AG04450 (cell line): ENCODE results near the gene KRTAP19-5. TPM values are rescaled to one million over a fixed set of nuclear protein-coding genes. Genes with fewer than 3 reads are reported as not detected.

Source experiments
- CTCF ChIA-PET: fragments of 300-600, 350-600 bp; formaldehyde crosslinking; extraction: SDS; loops from one replicate; lab custom pipeline; 2022; ENCODE audit warnings: antibody characterized with exemption, inconsistent platforms; lab: Charles Lee
- POLR2A ChIA-PET: fragments of 350-600 bp; formaldehyde crosslinking; extraction: SDS; loops from one replicate; lab custom pipeline; 2021; ENCODE audit warnings: antibody characterized with exemption, inconsistent platforms; lab: Yijun Ruan, JAX
- DNase-seq: peaks from one replicate; pipeline ENCODE4 v3.0.0-alpha.2; 2011; ENCODE audit warnings: low read depth, low spot score
- H3K27ac ChIP-seq: one replicate; pipeline ENCODE4 v1.5.1; 2012; ENCODE audit warnings: low read depth, low read length, control low read depth
- H3K27me3 ChIP-seq: one replicate; pipeline ENCODE4 v1.6.0; 2012; ENCODE audit warnings: low read length; ENCODE audit not compliant: control insufficient read depth, insufficient read depth
- H3K4me3 ChIP-seq: 2 replicates; pipeline ENCODE4 v1.5.1; 2011; ENCODE audit warnings: mild to moderate bottlenecking, low read depth, low read length, control low read depth
- H3K9me3 ChIP-seq: 2 replicates; pipeline ENCODE4 v1.5.1; 2012; ENCODE audit warnings: low read length; ENCODE audit not compliant: control insufficient read depth, insufficient read depth
- CTCF ChIP-seq: IDR thresholded peaks from 2 replicates; pipeline ENCODE4 v1.5.1; 2011; ENCODE audit warnings: low read depth, low read length, control low read depth, inconsistent platforms
- polyA plus RNA-seq: library from polyadenylated mRNA; depleted of rRNA; stranded (reverse); fragments of >200 nt; gene quantifications from 2 replicates; pipeline ENCODE4 v1.2.3, GENCODE V29; 2011; rRNA removed
- small RNA-seq: library from RNA; depleted of rRNA; stranded (forward); fragments of <200 nt; gene quantifications from one replicate; pipeline ENCODE3, GENCODE V24; 2012; ENCODE audit warnings: low read depth; ENCODE audit not compliant: insufficient read length

Gene KRTAP19-5
- polyA plus RNA-seq, 1 experiment = not detected

GRCh38 chr21:30480145-30480544 lies 21.8 kb downstream of the KRTAP19-5 start, which contains the start of gene KRTAP19-1:
Gene KRTAP19-1 (minus strand): TSS chr21:30480367. CDS start chr21:30480317, 50 bp downstream.
- POLR2A ChIA-PET = no interaction called here
- no peak within 1 kb of the TSS for H3K4me3 ChIP-seq
- no peak within 1 kb of the TSS for H3K27ac ChIP-seq
- DNase-seq = no peak
- peaks cover 4% of the 10 kb centered on the region for H3K9me3 ChIP-seq
- CTCF ChIA-PET = no interaction called here
- no peaks in the 10 kb centered on the region for H3K27me3 ChIP-seq
- no peak for TF ChIP-seq CTCF

- CTCF ChIA-PET = no interaction called here
- no peak overlapping the region for H3K27ac ChIP-seq
- H3K4me3 ChIP-seq = no peak overlapping the region
- H3K9me3 ChIP-seq = peaks cover 4% of the 10 kb centered on the region
- H3K27me3 ChIP-seq = no peaks in the 10 kb centered on the region
- no peak for TF ChIP-seq CTCF
- POLR2A ChIA-PET = no interaction called here
- DNase-seq = no peak
Observed at GRCh38 chr21:30479259-30479658, 22.7 kb downstream of the KRTAP19-5 start.

DNA sequence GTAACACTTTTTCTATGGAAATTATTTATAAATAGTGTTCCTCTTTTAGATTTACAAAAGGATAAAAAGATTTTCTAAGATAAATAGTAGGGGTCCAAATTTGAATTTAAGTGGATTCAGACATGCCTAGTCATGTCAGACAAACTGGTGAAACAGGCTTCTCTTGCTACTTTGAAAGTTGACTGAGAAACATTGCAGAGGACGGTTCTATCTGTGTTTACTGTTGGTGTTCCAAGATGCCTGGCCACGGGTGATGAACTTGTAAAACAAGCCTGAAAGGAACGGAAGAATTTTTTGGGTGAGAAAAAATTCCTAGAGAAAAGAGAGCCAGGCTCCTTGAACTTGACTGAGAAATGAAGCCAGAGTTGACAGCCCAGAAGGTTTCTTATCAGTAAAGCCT lies 23.9 kb downstream of the KRTAP19-5 start:
- peaks cover 4% of the 10 kb centered on the region for H3K9me3 ChIP-seq
- no peaks in the 10 kb centered on the region for H3K27me3 ChIP-seq
- H3K27ac ChIP-seq = no peak overlapping the region
- ChIA-PET CTCF (no interaction called here), POLR2A (no interaction called here)
- H3K4me3 ChIP-seq = no peak overlapping the region
- TF ChIP-seq CTCF = no peak
- no peak for DNase-seq

DNA sequence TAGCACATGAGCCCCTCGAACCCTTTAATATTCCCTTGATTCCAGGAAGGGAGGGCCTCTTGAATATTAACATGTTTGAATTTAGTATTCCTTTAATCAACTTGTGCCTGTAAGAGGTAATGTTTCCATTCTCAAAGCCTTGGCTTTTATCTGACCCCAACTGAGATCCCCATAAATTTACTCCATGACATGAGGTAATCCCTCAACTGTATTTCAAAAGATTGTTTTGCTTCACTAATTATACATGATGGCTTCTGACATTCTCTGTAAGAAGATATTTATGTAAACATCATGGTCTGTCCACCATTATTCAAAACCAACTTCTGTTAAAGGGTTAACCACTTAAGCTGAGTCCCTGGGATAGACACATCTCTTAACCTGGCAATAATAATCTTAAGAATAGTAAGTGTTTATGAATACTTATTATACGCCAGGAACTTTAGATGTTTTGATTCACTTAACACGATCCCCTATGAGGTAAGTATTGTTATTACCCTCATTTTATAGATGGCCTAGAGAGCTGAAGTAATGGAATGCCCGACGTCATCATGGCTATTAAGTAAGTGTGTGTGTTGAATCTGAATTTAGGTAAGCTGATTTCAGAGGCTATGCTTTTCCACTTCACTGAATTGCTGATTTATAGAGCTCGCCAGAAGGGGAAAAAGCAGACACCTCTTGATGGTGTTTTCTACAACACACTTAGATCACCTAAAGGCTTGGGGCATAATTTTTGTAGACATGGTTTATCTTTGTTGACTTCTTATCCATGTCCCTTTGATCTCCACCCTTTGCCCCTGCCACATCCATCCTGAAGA lies 32.8 kb downstream of the KRTAP19-5 start:
- Histone ChIP-seq H3K27me3 (no peaks in the 10 kb centered on the region), H3K4me3 (no peak overlapping the region), H3K9me3 (no peaks in the 10 kb centered on the region), H3K27ac (no peak overlapping the region)
- TF ChIP-seq CTCF = no peak
- POLR2A ChIA-PET = no interaction called here
- DNase-seq = no peak
- CTCF ChIA-PET = no interaction called here

DNA sequence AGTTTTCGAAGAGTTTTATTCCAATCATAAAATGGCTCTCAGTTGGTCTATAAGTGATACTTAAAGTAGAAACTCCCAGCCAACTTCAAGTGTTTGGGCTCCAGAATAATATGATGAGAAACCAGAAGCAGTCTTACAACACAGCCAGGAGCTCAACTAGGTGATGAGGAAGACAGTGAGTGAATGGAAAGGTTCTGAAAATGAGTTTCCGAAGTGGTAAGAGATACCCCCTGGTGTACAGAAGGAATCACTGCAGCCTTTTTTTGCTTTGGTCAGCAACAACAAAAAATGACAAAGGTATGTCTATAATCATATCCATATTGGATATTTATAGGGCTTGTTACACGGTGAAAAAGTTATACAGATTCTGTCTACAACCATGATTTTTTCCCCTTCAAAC lies 38.2 kb downstream of the KRTAP19-5 start:
- POLR2A ChIA-PET = no interaction called here
- DNase-seq = no peak
- Histone ChIP-seq H3K27me3 (no peaks in the 10 kb centered on the region), H3K9me3 (peaks cover 4% of the 10 kb centered on the region; the same call in 1 of the 2 replicates), H3K27ac (no peak overlapping the region), H3K4me3 (no peak overlapping the region)
- no peak for TF ChIP-seq CTCF
- CTCF ChIA-PET = no interaction called here

Small RNA genes within 50 kb of the gene (small RNA-seq; reads per million reads assigned to genes)
- gene AP000567.1 (not detected), gene KRTAP19-10P (not detected), gene KRTAP19-11P (not detected), gene KRTAP19-9P (not detected)

Other genes starting within 250 kb of the KRTAP19-5 start
- gene KRTAP24-1, start 219.2 kb downstream of the KRTAP19-5 start, polyA plus RNA-seq = not detected in 2 replicates
- gene KRTAP25-1, start 212.6 kb downstream of the KRTAP19-5 start, polyA plus RNA-seq = not detected in 2 replicates
- not detected in 2 replicates for gene KRTAP26-1, start 181.8 kb downstream of the KRTAP19-5 start, polyA plus RNA-seq
- gene KRTAP27-1, start 164.4 kb downstream of the KRTAP19-5 start, polyA plus RNA-seq = not detected in 2 replicates
- not detected in 2 replicates for gene KRTAP23-1, start 153.5 kb downstream of the KRTAP19-5 start, polyA plus RNA-seq
- gene KRTAP13-2, start 129.9 kb downstream of the KRTAP19-5 start, polyA plus RNA-seq = not detected in 2 replicates
- gene KRTAP13-1, start 106.1 kb downstream of the KRTAP19-5 start, polyA plus RNA-seq = not detected in 2 replicates
- not detected in 2 replicates for gene KRTAP13-3, start 76.2 kb downstream of the KRTAP19-5 start, polyA plus RNA-seq
- not detected in 2 replicates for gene KRTAP13-4, start 71.9 kb downstream of the KRTAP19-5 start, polyA plus RNA-seq
- not detected in 2 replicates for gene KRTAP15-1, start 61.9 kb downstream of the KRTAP19-5 start, polyA plus RNA-seq
- not detected in 2 replicates for gene KRTAP19-1, start 21.8 kb downstream of the KRTAP19-5 start, polyA plus RNA-seq
- not detected in 2 replicates for gene KRTAP19-2, start 14.7 kb downstream of the KRTAP19-5 start, polyA plus RNA-seq
- gene KRTAP19-3, start 10.1 kb downstream of the KRTAP19-5 start, polyA plus RNA-seq = not detected in 2 replicates
- gene KRTAP19-4, start 5.0 kb downstream of the KRTAP19-5 start, polyA plus RNA-seq = not detected in 2 replicates
- gene KRTAP19-6, start 39.7 kb upstream of the KRTAP19-5 start, polyA plus RNA-seq = not detected in 2 replicates
- not detected in 2 replicates for gene KRTAP19-7, start 59.2 kb upstream of the KRTAP19-5 start, polyA plus RNA-seq
- gene KRTAP22-2, start 88.3 kb upstream of the KRTAP19-5 start, polyA plus RNA-seq = not detected in 2 replicates
- not detected in 2 replicates for gene KRTAP6-3, start 90.3 kb upstream of the KRTAP19-5 start, polyA plus RNA-seq
- gene KRTAP6-2, start 96.8 kb upstream of the KRTAP19-5 start, polyA plus RNA-seq = not detected in 2 replicates
- gene KRTAP22-1, start 98.9 kb upstream of the KRTAP19-5 start, polyA plus RNA-seq = not detected in 2 replicates
- not detected in 2 replicates for gene KRTAP6-1, start 111.8 kb upstream of the KRTAP19-5 start, polyA plus RNA-seq
- gene KRTAP20-1, start 114.3 kb upstream of the KRTAP19-5 start, polyA plus RNA-seq = not detected in 2 replicates
- not detected in 2 replicates for gene KRTAP20-4, start 118.5 kb upstream of the KRTAP19-5 start, polyA plus RNA-seq
- gene KRTAP20-2, start 133.1 kb upstream of the KRTAP19-5 start, polyA plus RNA-seq = not detected in 2 replicates
- not detected in 2 replicates for gene KRTAP20-3, start 140.7 kb upstream of the KRTAP19-5 start, polyA plus RNA-seq
- not detected in 2 replicates for gene KRTAP21-3, start 216.6 kb upstream of the KRTAP19-5 start, polyA plus RNA-seq
- gene KRTAP21-2, start 245.1 kb upstream of the KRTAP19-5 start, polyA plus RNA-seq = not detected in 2 replicates